Suprapubic skin (tissue), 4 donors: ENCODE results near the gene TPRX1.

Experiments
- POLR2A ChIP-seq, 2 donors: fragments of 450-650 bp; IDR thresholded peaks; one replicate each; pipeline ENCODE4 v1.6.1; 2017; ENCODE audit warnings: antibody characterized with exemption in 2 of 2, mild to moderate bottlenecking in 2 of 2, moderate library complexity in 2 of 2
- POLR2AphosphoS5 ChIP-seq, 3 donors: sonication (generic); formaldehyde crosslinking; IDR thresholded peaks; one replicate each; pipeline ENCODE4 v1.6.1; 2017; ENCODE audit warnings: antibody characterized with exemption in 3 of 3
- TF ChIP-seq, protein P1 (sequence below), 2 donors: fragments of 200-600 bp in 1 of 2; fragments of 450-650 bp in 1 of 2; sonication (generic) in 1 of 2; IDR thresholded peaks; one replicate each; pipeline ENCODE4 v1.5.1; 2016 to 2019; ENCODE audit warnings: antibody characterized with exemption in 2 of 2, mild to moderate bottlenecking in 1 of 2, moderate library complexity in 1 of 2

DNA sequence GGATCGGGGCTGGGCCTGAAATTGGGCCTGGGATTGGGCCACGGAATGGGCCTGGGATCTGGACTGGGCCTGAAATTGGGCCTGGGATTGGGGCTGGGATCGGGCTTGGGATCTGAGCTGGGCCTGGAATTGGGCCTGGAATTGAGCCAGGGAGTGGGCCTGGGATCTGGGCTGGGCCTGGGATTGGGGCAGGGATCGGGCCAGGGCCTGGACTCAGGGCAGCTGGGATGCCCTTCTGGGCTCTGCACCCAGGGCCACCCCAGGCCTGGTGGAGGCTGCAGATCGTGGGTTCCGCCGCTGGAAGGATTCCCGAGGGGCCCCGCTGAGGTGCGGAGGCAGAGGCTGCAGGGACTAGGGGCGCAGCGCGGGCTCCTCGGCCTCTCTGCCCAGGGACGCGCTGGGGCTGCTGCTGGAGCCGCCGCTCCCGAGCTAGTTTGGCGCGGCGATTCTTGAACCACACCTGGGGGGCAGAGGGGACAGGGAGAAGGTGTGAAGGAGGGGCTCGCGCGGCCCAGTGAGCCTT is 1.8 kb downstream of the TPRX1 start:
- TF ChIP-seq, protein P1, sequence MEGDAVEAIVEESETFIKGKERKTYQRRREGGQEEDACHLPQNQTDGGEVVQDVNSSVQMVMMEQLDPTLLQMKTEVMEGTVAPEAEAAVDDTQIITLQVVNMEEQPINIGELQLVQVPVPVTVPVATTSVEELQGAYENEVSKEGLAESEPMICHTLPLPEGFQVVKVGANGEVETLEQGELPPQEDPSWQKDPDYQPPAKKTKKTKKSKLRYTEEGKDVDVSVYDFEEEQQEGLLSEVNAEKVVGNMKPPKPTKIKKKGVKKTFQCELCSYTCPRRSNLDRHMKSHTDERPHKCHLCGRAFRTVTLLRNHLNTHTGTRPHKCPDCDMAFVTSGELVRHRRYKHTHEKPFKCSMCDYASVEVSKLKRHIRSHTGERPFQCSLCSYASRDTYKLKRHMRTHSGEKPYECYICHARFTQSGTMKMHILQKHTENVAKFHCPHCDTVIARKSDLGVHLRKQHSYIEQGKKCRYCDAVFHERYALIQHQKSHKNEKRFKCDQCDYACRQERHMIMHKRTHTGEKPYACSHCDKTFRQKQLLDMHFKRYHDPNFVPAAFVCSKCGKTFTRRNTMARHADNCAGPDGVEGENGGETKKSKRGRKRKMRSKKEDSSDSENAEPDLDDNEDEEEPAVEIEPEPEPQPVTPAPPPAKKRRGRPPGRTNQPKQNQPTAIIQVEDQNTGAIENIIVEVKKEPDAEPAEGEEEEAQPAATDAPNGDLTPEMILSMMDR (IDR thresholded peaks at IDR 0.05): no peak
- TF ChIP-seq POLR2A (IDR thresholded peaks at IDR 0.05): no peak
- no peak for TF ChIP-seq POLR2AphosphoS5 (IDR thresholded peaks at IDR 0.05)
